Endothelial cell of umbilical vein (primary cell): Measurements from ENCODE around the gene NECAB2. TPM values are rescaled to one million over a fixed set of nuclear protein-coding genes. Genes with fewer than 3 reads are reported as not detected.

Source experiments
- BruUV-seq: library from RNA; stranded (reverse); fragments of 400-500 nt; replicated peaks from 2 replicates; lab custom pipeline; 2021; lab: Mats Ljungman, UMichigan
- CTCF ChIA-PET: fragments of 300-600, 350-600 bp; sonication (Branson Sonifier 250); formaldehyde crosslinking; loops from one replicate; lab custom pipeline; 2021; ENCODE audit warnings: antibody characterized with exemption, inconsistent platforms; lab: Charles Lee
- POLR2A ChIA-PET: fragments of 300-600, 350-600 bp; sonication (Branson Sonifier 250); formaldehyde crosslinking; loops from one replicate; lab custom pipeline; 2021; ENCODE audit warnings: antibody characterized with exemption, inconsistent platforms; lab: Charles Lee
- DNase-seq: peaks from one replicate; pipeline ENCODE4 v3.0.0-alpha.2; 2011; ENCODE audit warnings: low read depth, low spot score
- FAIRE-seq: peaks from 2 replicates; lab custom pipeline; 2011; peaks lifted over from hg19 to GRCh38; lab: Jason Lieb, UNC
- H2AFZ ChIP-seq: 2 replicates; pipeline ENCODE4 v1.6.0; 2012; ENCODE audit warnings: low read depth, low read length, control low read depth, inconsistent platforms
- H3K27ac ChIP-seq: 2 replicates; pipeline ENCODE4 v1.5.1; 2011; ENCODE audit warnings: low read depth, mild to moderate bottlenecking, control low read depth, low read length, moderate library complexity; ENCODE audit not compliant: insufficient read depth
- H3K27me3 ChIP-seq, 2 experiments: 2 replicates each; pipeline versions ENCODE4 v1.6.0 to v1.6.1; 2011; ENCODE audit warnings: low read length in 2 of 2, mixed read lengths in 1 of 2; ENCODE audit not compliant: control insufficient read depth in 2 of 2, insufficient read depth in 2 of 2
- H3K36me3 ChIP-seq, 2 experiments: 2 replicates in 1 of 2; 3 replicates in 1 of 2; pipeline ENCODE4 v1.5.1; 2011; ENCODE audit warnings: low read length in 2 of 2, mild to moderate bottlenecking in 1 of 2, moderate library complexity in 1 of 2; ENCODE audit not compliant: control insufficient read depth in 2 of 2, insufficient read depth in 2 of 2; ENCODE audit errors: extremely low read depth in 1 of 2
- H3K4me1 ChIP-seq: 3 replicates; pipeline ENCODE4 v1.5.1; 2011; ENCODE audit warnings: mild to moderate bottlenecking, low read length; ENCODE audit not compliant: control insufficient read depth, insufficient read depth; ENCODE audit errors: extremely low read depth
- H3K4me2 ChIP-seq: 2 replicates; pipeline ENCODE4 v1.6.1; 2011; ENCODE audit warnings: low read length, control low read depth, mixed read lengths; ENCODE audit not compliant: insufficient read depth
- H3K4me3 ChIP-seq, 3 experiments: fragments of 200-600 bp in 1 of 3; sonication (generic), shearing (Covaris generic) in 1 of 3; replicated peaks in 1 of 3; 2 replicates each; pipeline ENCODE4 v1.5.1; 2011 to 2016; ENCODE audit warnings: control low read depth in 3 of 3, low read length in 3 of 3, mild to moderate bottlenecking in 2 of 3, inconsistent platforms in 1 of 3, low read depth in 1 of 3, moderate library complexity in 1 of 3; ENCODE audit not compliant: insufficient read depth in 1 of 3
- H3K79me2 ChIP-seq: 2 replicates; pipeline ENCODE4 v1.6.0; 2012; ENCODE audit warnings: low read length, inconsistent platforms; ENCODE audit not compliant: control insufficient read depth, insufficient read depth
- H3K9ac ChIP-seq: replicated peaks from 2 replicates; pipeline ENCODE3; 2011; ENCODE audit warnings: low read length, control low read depth; ENCODE audit not compliant: insufficient read depth; ENCODE audit errors: extremely low read depth
- H3K9me1 ChIP-seq: replicated peaks from 3 replicates; pipeline ENCODE4 v1.6.0; 2011; ENCODE audit warnings: mild to moderate bottlenecking, low read length; ENCODE audit not compliant: control insufficient read depth, insufficient read depth; ENCODE audit errors: extremely low read depth
- H3K9me3 ChIP-seq: replicated peaks from 2 replicates; pipeline ENCODE4 v1.5.1; 2012; ENCODE audit warnings: low read length, inconsistent platforms; ENCODE audit not compliant: control insufficient read depth, insufficient read depth
- H4K20me1 ChIP-seq: replicated peaks from 2 replicates; pipeline ENCODE3; 2011; ENCODE audit warnings: mild to moderate bottlenecking, low read length; ENCODE audit not compliant: control insufficient read depth, insufficient read depth; ENCODE audit errors: extremely low read depth
- CTCF ChIP-seq, 2 donors: IDR thresholded peaks; 1 replicate in 1 of 2; 2 replicates in 1 of 2; pipeline ENCODE4 v1.5.1; 2011; ENCODE audit warnings: low read length in 2 of 2, mild to moderate bottlenecking in 2 of 2, moderate library complexity in 2 of 2, control low read depth in 1 of 2, inconsistent platforms in 1 of 2, low read depth in 1 of 2; ENCODE audit not compliant: insufficient read depth in 1 of 2; ENCODE audit errors: extremely low read depth in 1 of 2
- EZH2 ChIP-seq: IDR thresholded peaks from 2 replicates; pipeline ENCODE4 v1.6.1; 2012; ENCODE audit warnings: borderline replicate concordance, low read depth, mild to moderate bottlenecking, moderate library complexity, low read length, inconsistent platforms; ENCODE audit not compliant: severe bottlenecking
- FOS ChIP-seq: IDR thresholded peaks from 2 replicates; pipeline ENCODE4 v1.6.1; 2011; ENCODE audit warnings: mild to moderate bottlenecking, low read length, moderate library complexity, borderline replicate concordance; ENCODE audit not compliant: insufficient read depth
- GATA2 ChIP-seq: IDR thresholded peaks from 2 replicates; pipeline ENCODE4 v1.7.0; 2011; ENCODE audit warnings: low read depth, mild to moderate bottlenecking, moderate library complexity, mixed read lengths, low read length; ENCODE audit not compliant: insufficient read length, insufficient read depth
- JUN ChIP-seq: IDR thresholded peaks from 2 replicates; pipeline ENCODE4 v1.6.1; 2011; ENCODE audit warnings: borderline replicate concordance, low read depth; ENCODE audit not compliant: insufficient read length, insufficient read depth
- MAX ChIP-seq: IDR thresholded peaks from 2 replicates; pipeline ENCODE4 v1.6.1; 2011; ENCODE audit not compliant: insufficient read depth, insufficient read length
- MYC ChIP-seq: IDR thresholded peaks from one replicate; pipeline ENCODE4 v1.6.1; 2011; ENCODE audit warnings: mild to moderate bottlenecking, low read depth, low read length
- POLR2A ChIP-seq: IDR thresholded peaks from 2 replicates; pipeline ENCODE4 v1.6.1; 2012; ENCODE audit warnings: low read depth, mild to moderate bottlenecking, control low read depth, low read length
- POLR2AphosphoS5 ChIP-seq: IDR thresholded peaks from 2 replicates; pipeline ENCODE4 v1.6.1; 2012; ENCODE audit warnings: low read depth, mild to moderate bottlenecking, control low read depth, low read length, moderate library complexity; ENCODE audit not compliant: insufficient read depth
- dilution Hi-C: fragments of 300-500 bp; cut with MboI; formaldehyde crosslinking; loops from one replicate; pipeline ENCODE4 v1.15.0; 2019; ENCODE audit warnings: low sequenced_read_pairs; ENCODE audit not compliant: extremely low pct_ligation_motif_present
- intact Hi-C: fragments of 100-400 bp; cut with micrococcal nuclease; formaldehyde crosslinking; loops from one replicate; pipeline ENCODE4 v1.10.0; 2022
- polyA plus RNA-seq, 4 experiments: library from polyadenylated mRNA; depleted of rRNA in 3 of 4; stranded (reverse) in 3 of 4; unstranded in 1 of 4; fragments of >200 nt; gene quantifications; 2 replicates each; pipeline versions ENCODE4 v1.2.1 to v1.2.3, GENCODE V29; 2011 to 2012; ENCODE audit warnings: missing spikeins in 1 of 4
- total RNA-seq: library from RNA; stranded (reverse); gene quantifications from 2 replicates; pipeline ENCODE4 v1.2.3, GENCODE V29; 2021

The NECAB2 gene
- total and polyA plus RNA-seq, 2 donors (not counting 3 experiments of a cell fraction or from before 2014, with no cell fraction given) = 0.26 to 0.31 TPM

GRCh38 chr16:83958137-83958845 lies 9.8 kb upstream of the NECAB2 start:
- FAIRE-seq = no peak
- no peak for DNase-seq
- dilution Hi-C loops (no loop called here), intact Hi-C loops (loop anchor here (5.0 to 10.0 kb wide), 2 partner anchors 84 to 347 kb away; partner anchors contain the start of gene SLC38A8)
- Histone ChIP-seq H3K36me3 (peaks cover 4 to 6% of the 10 kb centered on the region in 2 experiments), H3K79me2 (peaks cover 4% of the 10 kb centered on the region), H2AFZ (no peak overlapping the region), H3K27ac (no peak overlapping the region), H3K4me1 (peaks cover 14% of the 10 kb centered on the region), H3K27me3 (no peaks in the 10 kb centered on the region), H3K4me2 (no peak overlapping the region), H3K9ac (no peak overlapping the region), H3K9me1 (no peaks in the 10 kb centered on the region), H3K4me3 (no peak overlapping the region), H3K9me3 (no peaks in the 10 kb centered on the region), H4K20me1 (no peaks in the 10 kb centered on the region)
- ChIA-PET POLR2A (no interaction called here), CTCF (interaction anchor here (0.5 to 3.4 kb wide), 8 partner anchors 11 to 548 kb away, joined by 3 to 38 read pairs (median 6); partner anchors contain the start of gene TAF1C)
- no TSS peak for BruUV-seq
- TF ChIP-seq EZH2 (no peak), POLR2A (no peak), CTCF (IDR thresholded peaks at IDR 0.05; ENCODE audit: extremely low read depth in 1 of 2, insufficient read depth in 1 of 2, low read depth in 1 of 2, low read length in 2 of 2) (no peak), JUN (no peak), POLR2AphosphoS5 (no peak), MYC (no peak), MAX (no peak), FOS (no peak), GATA2 (no peak)
